ENCODE data around the gene AACS. TPM values are rescaled to one million over a fixed set of nuclear protein-coding genes. Genes with fewer than 3 reads are reported as not detected.

AACS gene
- total and polyA plus RNA-seq, 4 donors: 3.4 to 13.6 (median 7.3) TPM

GRCh38 chr12:125133616-125134015 is 68.4 kb downstream of the AACS start:
- no peaks in the 10 kb centered on the region for H3K27me3 ChIP-seq (ENCODE audit: control insufficient read depth in 4 of 4, insufficient read depth in 4 of 4, low read length in 3 of 4)
- H3K9ac ChIP-seq (ENCODE audit: low read depth in 1 of 2, low read length in 2 of 2): no peak overlapping the region
- no peak for DNase-seq (ENCODE audit: low spot score)
- H3K9me3 ChIP-seq (ENCODE audit: control insufficient read depth in 4 of 4, low read length in 3 of 4): no peaks in the 10 kb centered on the region
- no peak overlapping the region for H3K4me3 ChIP-seq (ENCODE audit: low read depth in 1 of 3, low read length in 3 of 3)
- no peaks in the 10 kb centered on the region for H3K4me1 ChIP-seq (ENCODE audit: control insufficient read depth in 4 of 4, insufficient read depth in 4 of 4, low read length in 3 of 4)
- H3K36me3 ChIP-seq (ENCODE audit: control insufficient read depth in 4 of 4, insufficient read depth in 3 of 4, low read depth in 1 of 4, low read length in 3 of 4): no peaks in the 10 kb centered on the region
- 98% methylated on average over 12 of the region's 12 CpGs for WGBS
- no peak for TF ChIP-seq FOXA2 (IDR thresholded peaks at IDR 0.05)
- TF ChIP-seq REST (IDR thresholded peaks at IDR 0.05): no peak
- TF ChIP-seq RAD21 (IDR thresholded peaks at IDR 0.05): no peak
- no peak for TF ChIP-seq RXRA (IDR thresholded peaks at IDR 0.05)
- TF ChIP-seq MAX (IDR thresholded peaks at IDR 0.05): no peak
- no peak for TF ChIP-seq EGR1 (IDR thresholded peaks at IDR 0.05; ENCODE audit: low read depth in 2 of 2)
- no peak for TF ChIP-seq GABPA (IDR thresholded peaks at IDR 0.05 in 1 of 2, conservative IDR thresholded peaks at IDR 0.05 in 1 of 2)
- no peak for TF ChIP-seq TAF1 (conservative IDR thresholded peaks at IDR 0.05)
- no peak for TF ChIP-seq NR2F2 (IDR thresholded peaks at IDR 0.05)
- no peak overlapping the region for H3K27ac ChIP-seq (ENCODE audit: low read depth in 1 of 2, low read length in 2 of 2)

GRCh38 chr12:125134576-125134975 is 69.3 kb downstream of the AACS start:
- Histone ChIP-seq H3K4me1 (ENCODE audit: control insufficient read depth in 4 of 4, insufficient read depth in 4 of 4, low read length in 3 of 4) (no peaks in the 10 kb centered on the region), H3K9me3 (ENCODE audit: control insufficient read depth in 4 of 4, low read length in 3 of 4) (no peaks in the 10 kb centered on the region), H3K27me3 (ENCODE audit: control insufficient read depth in 4 of 4, insufficient read depth in 4 of 4, low read length in 3 of 4) (no peaks in the 10 kb centered on the region), H3K4me3 (ENCODE audit: low read depth in 1 of 3, low read length in 3 of 3) (no peak overlapping the region), H3K27ac (ENCODE audit: low read depth in 1 of 2, low read length in 2 of 2) (no peak overlapping the region), H3K36me3 (ENCODE audit: control insufficient read depth in 4 of 4, insufficient read depth in 3 of 4, low read depth in 1 of 4, low read length in 3 of 4) (no peaks in the 10 kb centered on the region), H3K9ac (ENCODE audit: low read depth in 1 of 2, low read length in 2 of 2) (no peak overlapping the region)
- TF ChIP-seq YY1 (IDR thresholded peaks at IDR 0.05): no peak
- no peak for TF ChIP-seq FOXA2 (IDR thresholded peaks at IDR 0.05)
- TF ChIP-seq ZBTB33 (IDR thresholded peaks at IDR 0.05): no peak
- no peak for TF ChIP-seq HNF4G (IDR thresholded peaks at IDR 0.05)
- no peak for TF ChIP-seq EGR1 (IDR thresholded peaks at IDR 0.05; ENCODE audit: low read depth in 2 of 2)
- TF ChIP-seq CTCF (IDR thresholded peaks at IDR 0.05; ENCODE audit: low read depth, low read length, missing input control): no peak
- no peak for TF ChIP-seq SP1 (IDR thresholded peaks at IDR 0.05)
- TF ChIP-seq REST (IDR thresholded peaks at IDR 0.05): no peak
- TF ChIP-seq RAD21 (IDR thresholded peaks at IDR 0.05): no peak
- no peak for TF ChIP-seq HNF4A (conservative IDR thresholded peaks at IDR 0.05)
- no peak for TF ChIP-seq RXRA (IDR thresholded peaks at IDR 0.05)
- 90% methylated on average over 14 of the region's 14 CpGs for WGBS
- no peak for DNase-seq (ENCODE audit: low spot score)
